Measurements from ENCODE around the gene VIM. TPM values are rescaled to one million over a fixed set of nuclear protein-coding genes. Genes with fewer than 3 reads are reported as not detected.

Gene VIM
- total RNA-seq, 1 experiment from 2014 or later = 7.2 TPM

- no peak for TF ChIP-seq MAX (IDR thresholded peaks at IDR 0.05)
- TF ChIP-seq EZH2phosphoT487 (IDR thresholded peaks at IDR 0.05; ENCODE audit: borderline replicate concordance) = no peak
- no peak for TF ChIP-seq POLR2A (IDR thresholded peaks at IDR 0.05; ENCODE audit: borderline replicate concordance, extremely low read depth, insufficient read depth, insufficient read length)
- TF ChIP-seq SIN3A (IDR thresholded peaks at IDR 0.05; ENCODE audit: low read depth) = no peak
- no peak for TF ChIP-seq EZH2 (IDR thresholded peaks at IDR 0.05)
- TF ChIP-seq TCF7L2 (IDR thresholded peaks at IDR 0.05; ENCODE audit: borderline replicate concordance, extremely low read depth, insufficient read depth, insufficient read length) = no peak
- no peak for TF ChIP-seq ELF1 (IDR thresholded peaks at IDR 0.05; ENCODE audit: borderline replicate concordance, low read depth)
Measured at GRCh38 chr10:17282311-17282710, 54.3 kb downstream of the VIM start (continued).

DNA sequence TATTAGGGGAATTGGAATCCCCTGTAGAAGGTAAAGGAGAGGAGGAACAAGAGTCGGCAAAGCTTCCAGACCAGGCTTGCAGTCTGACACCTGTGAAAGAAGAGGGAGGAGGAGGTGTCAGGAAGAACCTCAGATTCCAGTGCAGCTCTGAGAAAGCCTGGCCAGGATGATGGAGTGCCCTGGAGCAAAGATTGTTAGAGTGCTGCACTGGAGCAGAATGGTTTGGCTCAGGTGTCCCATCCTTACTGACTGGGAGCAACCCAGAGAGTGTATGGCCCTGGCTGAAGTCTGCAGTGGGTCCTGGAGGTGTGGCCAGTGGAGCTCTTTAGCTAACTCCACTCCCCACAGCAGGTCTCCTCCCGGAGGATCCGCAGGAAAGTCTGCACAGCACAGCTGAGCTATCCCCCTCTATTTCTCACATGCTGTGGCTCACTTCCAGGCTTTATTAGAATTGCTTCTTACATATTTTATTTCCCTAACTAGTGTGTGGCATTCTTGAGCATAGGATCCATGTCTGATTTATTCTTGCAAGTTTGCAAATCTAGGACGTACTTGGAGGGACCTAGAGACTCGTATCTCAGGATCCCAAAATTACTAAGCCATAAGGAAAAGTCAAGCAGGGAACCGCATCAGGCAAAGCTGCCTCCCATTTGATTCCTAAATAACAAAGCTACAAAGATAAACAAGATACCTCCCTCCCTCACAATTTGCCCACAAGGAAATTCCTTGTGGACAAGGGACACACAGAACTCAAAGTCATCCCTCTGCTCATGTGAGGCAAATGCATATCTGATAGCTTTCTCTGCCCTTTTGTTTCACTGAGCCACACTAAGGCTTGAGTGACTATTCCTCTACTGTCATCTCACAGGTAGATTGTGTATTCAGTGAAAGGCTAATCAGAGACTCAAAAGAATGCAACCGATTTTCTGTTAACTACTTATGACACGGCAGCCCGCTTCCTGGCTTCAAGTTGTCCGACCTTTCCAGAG lies 58.8 kb downstream of the VIM start:
- no peaks in the 10 kb centered on the region for H3K79me2 ChIP-seq (ENCODE audit: insufficient read depth, low read length)
- no peak overlapping the region for H3K4me2 ChIP-seq (ENCODE audit: low read length)
- no peaks in the 10 kb centered on the region for H3K36me3 ChIP-seq (ENCODE audit: control insufficient read depth in 1 of 2, insufficient read depth in 2 of 2, low read length in 2 of 2)
- intact Hi-C loops (cut with micrococcal nuclease) = no loop called here
- DNase-seq (ENCODE audit: low read depth, low spot score) = no peak
- H3K4me1 ChIP-seq (ENCODE audit: control insufficient read depth in 1 of 2, insufficient read depth in 2 of 2, low read length in 2 of 2) = peaks cover 0 to 9% of the 10 kb centered on the region in 2 experiments; a peak in 2 of 4 replicates
- no TSS peak for BruUV-seq (replicated peaks)
- peaks cover 7 to 8% of the 10 kb centered on the region in 2 experiments; a peak in 2 of 4 replicates for H3K9me3 ChIP-seq (ENCODE audit: control insufficient read depth in 1 of 2, insufficient read depth in 1 of 2, low read depth in 1 of 2, low read length in 2 of 2)
- no peaks in the 10 kb centered on the region for H3K9me2 ChIP-seq (ENCODE audit: insufficient read depth)
- ChIA-PET CTCF (no interaction called here), POLR2A (no interaction called here), RAD21 (ENCODE audit: low non-redundant PET in 1 of 2, low total read pairs in 2 of 2, uncharacterized antibody in 2 of 2, unreplicated experiment in 2 of 2) (no interaction called here)
- H3K9ac ChIP-seq (ENCODE audit: low read length) = no peak overlapping the region
- no peak for ATAC-seq
- no peaks in the 10 kb centered on the region for H4K20me1 ChIP-seq (ENCODE audit: insufficient read depth)
- no peak overlapping the region for H2AFZ ChIP-seq (ENCODE audit: low read depth, low read length, poor library complexity, severe bottlenecking)
- H3K27me3 ChIP-seq (ENCODE audit: insufficient read depth, low read length) = no peaks in the 10 kb centered on the region
- TF ChIP-seq POLR2AphosphoS5 (IDR thresholded peaks at IDR 0.05; ENCODE audit: low read depth, low read length) = no peak
- no peak for TF ChIP-seq POLR2A (IDR thresholded peaks at IDR 0.05; ENCODE audit: borderline replicate concordance, extremely low read depth, insufficient read depth, insufficient read length)
- TF ChIP-seq CBX3 (IDR thresholded peaks at IDR 0.05; ENCODE audit: low read depth) = no peak
- TF ChIP-seq FOSL1 (IDR thresholded peaks at IDR 0.05; ENCODE audit: low read depth) = no peak
- no peak for TF ChIP-seq RAD21 (IDR thresholded peaks at IDR 0.05; ENCODE audit: low read depth)
- no peak for TF ChIP-seq YY1 (IDR thresholded peaks at IDR 0.05; ENCODE audit: extremely low read depth, insufficient replicate concordance, low read depth, low read length)
- TF ChIP-seq, protein P1, sequence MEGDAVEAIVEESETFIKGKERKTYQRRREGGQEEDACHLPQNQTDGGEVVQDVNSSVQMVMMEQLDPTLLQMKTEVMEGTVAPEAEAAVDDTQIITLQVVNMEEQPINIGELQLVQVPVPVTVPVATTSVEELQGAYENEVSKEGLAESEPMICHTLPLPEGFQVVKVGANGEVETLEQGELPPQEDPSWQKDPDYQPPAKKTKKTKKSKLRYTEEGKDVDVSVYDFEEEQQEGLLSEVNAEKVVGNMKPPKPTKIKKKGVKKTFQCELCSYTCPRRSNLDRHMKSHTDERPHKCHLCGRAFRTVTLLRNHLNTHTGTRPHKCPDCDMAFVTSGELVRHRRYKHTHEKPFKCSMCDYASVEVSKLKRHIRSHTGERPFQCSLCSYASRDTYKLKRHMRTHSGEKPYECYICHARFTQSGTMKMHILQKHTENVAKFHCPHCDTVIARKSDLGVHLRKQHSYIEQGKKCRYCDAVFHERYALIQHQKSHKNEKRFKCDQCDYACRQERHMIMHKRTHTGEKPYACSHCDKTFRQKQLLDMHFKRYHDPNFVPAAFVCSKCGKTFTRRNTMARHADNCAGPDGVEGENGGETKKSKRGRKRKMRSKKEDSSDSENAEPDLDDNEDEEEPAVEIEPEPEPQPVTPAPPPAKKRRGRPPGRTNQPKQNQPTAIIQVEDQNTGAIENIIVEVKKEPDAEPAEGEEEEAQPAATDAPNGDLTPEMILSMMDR (IDR thresholded peaks at IDR 0.05 in 2 of 3, conservative IDR thresholded peaks at IDR 0.05 in 1 of 3; ENCODE audit: borderline replicate concordance in 1 of 3, insufficient read depth in 1 of 3, low read depth in 2 of 3, low read length in 2 of 3) = no peak
- no peak for TF ChIP-seq SIN3A (IDR thresholded peaks at IDR 0.05; ENCODE audit: low read depth)
- no peak overlapping the region for H3K4me3 ChIP-seq (replicated peaks in 1 of 2; ENCODE audit: low read depth in 1 of 2, low read length in 2 of 2)
- no peak overlapping the region for H3K27ac ChIP-seq (ENCODE audit: low read depth, low read length)

Measured in HCT116 (cell line).